Measurements from ENCODE around the gene COL6A5. TPM values are rescaled to one million over a fixed set of nuclear protein-coding genes. Genes with fewer than 3 reads are reported as not detected.
"Not testable (repeated sequence)": the region's sequence is repeated elsewhere in the genome, so short reads cannot be mapped to it uniquely, and the experiment has no call there.

COL6A5 gene
- total RNA-seq, 1 experiment from 2014 or later = not detected

- DNase-seq (ENCODE audit: unreplicated experiment) = no peak
- no TSS peak for BruUV-seq (replicated peaks)
- no peak overlapping the region for H3K27ac Mint-ChIP-seq (ENCODE audit: low read depth, unreplicated experiment)
- CTCF ChIA-PET = no interaction called here
- no peaks in the 10 kb centered on the region for H3K27me3 Mint-ChIP-seq (ENCODE audit: insufficient read depth, unreplicated experiment)
- H3K4me1 Mint-ChIP-seq (ENCODE audit: insufficient read depth, unreplicated experiment) = no peaks in the 10 kb centered on the region
- no peaks in the 10 kb centered on the region for H3K9me3 Mint-ChIP-seq (ENCODE audit: unreplicated experiment)
- TF ChIP-seq CTCF (IDR thresholded peaks at IDR 0.05; ENCODE audit: unreplicated experiment) = no peak
- POLR2A ChIA-PET = no interaction called here
- H3K4me3 Mint-ChIP-seq (ENCODE audit: unreplicated experiment) = no peak overlapping the region
- intact Hi-C loops (cut with micrococcal nuclease) = no loop called here
- no peaks in the 10 kb centered on the region for H3K36me3 Mint-ChIP-seq (ENCODE audit: insufficient read depth, unreplicated experiment)
These were observed 80.7 kb downstream of the COL6A5 start for GRCh38 chr3:130426206-130426605.

GRCh38 chr3:130428871-130429712, 83.6 kb downstream of the COL6A5 start:
- intact Hi-C loops (cut with micrococcal nuclease) = no loop called here
- ChIA-PET CTCF (no interaction called here), POLR2A (no interaction called here)
- Mint-ChIP-seq H3K36me3 (ENCODE audit: insufficient read depth, unreplicated experiment) (no peaks in the 10 kb centered on the region), H3K9me3 (ENCODE audit: unreplicated experiment) (peaks cover 7% of the 10 kb centered on the region), H3K4me1 (ENCODE audit: insufficient read depth, unreplicated experiment) (no peaks in the 10 kb centered on the region), H3K27me3 (ENCODE audit: insufficient read depth, unreplicated experiment) (peaks cover 10% of the 10 kb centered on the region), H3K4me3 (ENCODE audit: unreplicated experiment) (no peak overlapping the region), H3K27ac (ENCODE audit: low read depth, unreplicated experiment) (no peak overlapping the region)
- DNase-seq (ENCODE audit: unreplicated experiment) = no peak
- BruUV-seq (replicated peaks) = no TSS peak
- no peak for TF ChIP-seq CTCF (IDR thresholded peaks at IDR 0.05; ENCODE audit: unreplicated experiment)

GRCh38 chr3:130429713-130430023, 84.2 kb downstream of the COL6A5 start:
- ChIA-PET POLR2A (no interaction called here), CTCF (interaction anchor here (0.8 kb wide), 1 partner anchor 39 kb away, joined by 3 read pairs; no protein-coding TSS in a partner anchor)
- Mint-ChIP-seq H3K27ac (ENCODE audit: low read depth, unreplicated experiment) (no peak overlapping the region), H3K27me3 (ENCODE audit: insufficient read depth, unreplicated experiment) (peaks cover 10% of the 10 kb centered on the region), H3K9me3 (ENCODE audit: unreplicated experiment) (peaks cover 7% of the 10 kb centered on the region), H3K4me1 (ENCODE audit: insufficient read depth, unreplicated experiment) (no peaks in the 10 kb centered on the region), H3K36me3 (ENCODE audit: insufficient read depth, unreplicated experiment) (no peaks in the 10 kb centered on the region), H3K4me3 (ENCODE audit: unreplicated experiment) (no peak overlapping the region)
- no TSS peak for BruUV-seq (replicated peaks)
- intact Hi-C loops (cut with micrococcal nuclease) = no loop called here
- DNase-seq (ENCODE audit: unreplicated experiment) = no peak
- TF ChIP-seq CTCF (IDR thresholded peaks at IDR 0.05; ENCODE audit: unreplicated experiment) = no peak

- no peaks in the 10 kb centered on the region for H3K36me3 Mint-ChIP-seq (ENCODE audit: insufficient read depth, unreplicated experiment)
- CTCF ChIA-PET = interaction anchor here (0.8 kb wide), 1 partner anchor 40 kb away, joined by 3 read pairs; no protein-coding TSS in a partner anchor
- H3K27me3 Mint-ChIP-seq (ENCODE audit: insufficient read depth, unreplicated experiment) = peaks cover 10% of the 10 kb centered on the region
- intact Hi-C loops (cut with micrococcal nuclease) = no loop called here
- no peak for DNase-seq (ENCODE audit: unreplicated experiment)
- H3K4me1 Mint-ChIP-seq (ENCODE audit: insufficient read depth, unreplicated experiment) = no peaks in the 10 kb centered on the region
- no peak for TF ChIP-seq CTCF (IDR thresholded peaks at IDR 0.05; ENCODE audit: unreplicated experiment)
- no peak overlapping the region for H3K4me3 Mint-ChIP-seq (ENCODE audit: unreplicated experiment)
- POLR2A ChIA-PET = no interaction called here
- peaks cover 7% of the 10 kb centered on the region for H3K9me3 Mint-ChIP-seq (ENCODE audit: unreplicated experiment)
- BruUV-seq (replicated peaks) = no TSS peak
- H3K27ac Mint-ChIP-seq (ENCODE audit: low read depth, unreplicated experiment) = no peak overlapping the region
These were observed 84.8 kb downstream of the COL6A5 start for GRCh38 chr3:130430266-130430665.

GRCh38 chr3:130432086-130432485, 86.6 kb downstream of the COL6A5 start:
- BruUV-seq (replicated peaks); DNase-seq (ENCODE audit: unreplicated experiment); POLR2A ChIA-PET; H3K36me3 Mint-ChIP-seq (ENCODE audit: insufficient read depth, unreplicated experiment); H3K4me3 Mint-ChIP-seq (ENCODE audit: unreplicated experiment); H3K27ac Mint-ChIP-seq (ENCODE audit: low read depth, unreplicated experiment); H3K4me1 Mint-ChIP-seq (ENCODE audit: insufficient read depth, unreplicated experiment); intact Hi-C loops (cut with micrococcal nuclease): not testable (repeated sequence)
- CTCF ChIA-PET = interaction anchor here (0.6 kb wide), 1 partner anchor 1686 kb away, joined by 3 read pairs; no protein-coding TSS in a partner anchor
- peaks cover 14% of the 10 kb centered on the region for H3K9me3 Mint-ChIP-seq (ENCODE audit: unreplicated experiment)
- peaks cover 21% of the 10 kb centered on the region for H3K27me3 Mint-ChIP-seq (ENCODE audit: insufficient read depth, unreplicated experiment)
